Activated CD8-positive, alpha-beta memory T cell treated with anti-CD3 and anti-CD28 coated beads for 1 hour (primary cell): ENCODE measurements around the gene H2BK1.

Source experiments
- DNase-seq, 2 donors: peaks; one replicate each; pipeline ENCODE4 v3.0.0-alpha.2; 2020; ENCODE audit warnings: low read depth in 1 of 2; ENCODE audit errors: extremely low read depth in 1 of 2

The H2BK1 gene

DNA sequence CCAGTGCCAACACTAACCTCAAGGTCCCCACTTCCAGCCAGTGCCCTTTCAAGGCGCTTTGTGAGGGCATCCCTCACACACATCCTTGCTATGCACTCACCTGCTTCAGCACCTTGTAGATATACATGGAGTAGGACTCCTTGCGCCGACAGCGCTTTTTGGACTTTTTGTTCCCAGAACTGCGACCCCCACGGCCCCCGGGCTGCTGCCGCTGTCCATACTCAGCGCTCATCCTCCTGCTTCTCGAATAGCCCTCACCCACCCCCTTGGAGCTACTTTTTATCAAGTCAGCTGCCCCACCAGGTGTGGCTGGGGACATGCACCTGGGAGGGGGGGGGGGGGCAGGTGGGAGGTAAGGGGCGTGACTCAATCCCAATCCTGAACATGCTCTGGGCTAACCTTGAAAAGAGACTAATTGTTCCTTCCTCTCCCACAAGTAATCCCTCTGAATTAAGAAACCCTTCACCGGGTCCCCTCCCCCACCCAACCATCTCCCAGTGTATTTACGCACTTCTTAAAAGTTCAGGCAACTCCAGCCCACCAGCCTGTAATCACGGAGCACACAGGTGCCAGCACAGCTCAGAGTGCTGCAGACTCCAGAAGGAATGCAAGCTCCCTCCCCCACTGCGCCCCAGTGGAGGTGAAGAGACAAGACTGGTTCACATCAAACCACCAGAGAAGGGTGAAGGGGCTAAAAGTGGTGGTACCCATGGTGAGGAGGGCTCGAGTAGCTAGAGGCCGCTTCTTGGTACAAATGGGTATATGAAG, at the start of gene H2BK1:
Gene H2BK1, minus strand, starts transcription at position 402 of the 768 bp plus-strand sequence. Its CDS starts 170 bp downstream, at position 232.
- DNase-seq = no peak

DNA sequence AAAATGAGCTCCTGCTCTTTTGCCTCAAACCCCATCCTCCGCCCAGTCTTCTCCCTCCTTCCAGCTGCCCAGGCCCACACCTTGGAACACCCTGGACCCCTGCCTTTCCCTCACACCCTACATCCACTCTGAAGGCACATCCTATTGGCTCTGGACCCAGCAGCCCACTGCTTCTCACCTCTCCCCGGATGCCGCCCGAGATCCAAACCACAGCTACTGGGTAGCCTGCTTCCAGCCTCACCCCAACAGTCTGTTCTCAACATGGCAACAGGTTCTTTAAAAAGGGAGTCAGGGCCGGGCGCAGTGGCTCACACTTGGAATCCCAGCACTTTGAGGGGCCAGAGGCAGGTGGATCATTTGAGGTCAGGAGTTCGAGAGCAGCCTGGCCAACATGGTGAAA, 47.7 kb upstream of the H2BK1 start:
- DNase-seq = no peak

DNA sequence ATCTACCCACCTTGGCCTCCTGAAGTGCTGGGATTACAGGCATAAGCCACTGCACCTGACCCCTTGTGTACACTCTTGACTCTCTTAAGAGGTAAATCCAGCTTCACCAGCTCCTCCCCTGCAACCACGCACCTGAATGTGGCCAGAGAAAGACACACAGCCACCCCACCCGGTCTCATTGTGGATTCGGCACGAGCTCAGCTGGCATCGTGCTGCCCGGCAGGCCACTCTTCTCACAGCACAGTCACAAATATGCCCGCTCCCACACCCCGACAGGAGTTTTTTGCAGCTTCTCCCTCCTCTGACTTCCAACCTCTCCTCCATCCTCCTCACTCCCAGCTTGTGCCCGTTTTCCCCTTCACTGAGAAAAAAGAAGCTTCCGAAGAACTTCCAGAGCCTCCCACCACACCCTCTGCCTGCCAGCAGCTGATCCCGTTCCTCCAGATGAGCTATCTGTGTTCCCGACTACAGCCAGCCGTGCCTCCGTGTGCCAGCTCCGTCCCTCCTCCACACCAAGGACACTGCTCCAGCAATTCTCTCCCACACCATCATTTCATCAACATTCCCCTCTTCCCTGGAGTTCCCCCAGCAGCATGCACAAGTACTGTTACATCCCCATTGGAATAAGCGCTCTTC, 46.2 kb upstream of the H2BK1 start:
- no peak for DNase-seq

DNA sequence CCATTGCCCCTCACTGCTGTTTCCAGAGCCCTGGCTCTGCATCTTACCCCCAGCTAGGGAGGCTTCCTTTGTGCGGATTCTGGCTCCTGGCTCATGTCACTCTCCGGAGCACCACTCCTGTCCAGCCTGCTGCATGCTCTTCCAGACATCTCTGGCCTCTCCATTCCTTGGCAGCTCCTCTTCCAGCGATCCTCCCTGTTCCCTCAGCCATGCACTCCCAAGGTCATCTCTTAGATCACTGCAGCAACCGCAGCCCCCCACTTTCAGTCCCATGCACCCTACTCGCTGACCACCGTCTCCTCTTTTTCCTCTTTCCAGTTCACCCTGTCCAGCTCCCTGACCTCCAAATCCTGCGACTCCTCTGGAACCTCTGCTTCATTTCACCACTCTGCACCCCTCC, 45.1 kb upstream of the H2BK1 start:
- DNase-seq = no peak

DNA sequence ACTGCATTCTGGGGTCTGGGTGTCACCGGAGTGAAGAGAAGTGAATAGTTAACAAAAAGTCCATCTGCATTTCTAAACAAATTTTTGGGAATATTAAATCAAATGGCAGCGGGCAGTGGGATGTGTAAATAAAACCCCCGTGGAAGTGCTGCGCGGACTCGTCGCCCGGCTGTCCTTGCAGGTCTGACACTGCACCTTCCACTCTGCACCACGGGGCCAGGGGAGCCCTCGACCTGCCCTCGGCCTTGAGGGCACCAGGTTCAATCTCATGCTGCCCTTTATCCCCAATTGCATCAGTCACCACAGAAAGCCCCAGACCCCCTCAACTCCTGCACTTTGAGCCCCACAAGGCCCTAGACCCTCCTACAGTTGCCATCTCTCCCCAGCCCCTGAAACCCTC, 44.6 kb upstream of the H2BK1 start:
- DNase-seq = no peak

DNA sequence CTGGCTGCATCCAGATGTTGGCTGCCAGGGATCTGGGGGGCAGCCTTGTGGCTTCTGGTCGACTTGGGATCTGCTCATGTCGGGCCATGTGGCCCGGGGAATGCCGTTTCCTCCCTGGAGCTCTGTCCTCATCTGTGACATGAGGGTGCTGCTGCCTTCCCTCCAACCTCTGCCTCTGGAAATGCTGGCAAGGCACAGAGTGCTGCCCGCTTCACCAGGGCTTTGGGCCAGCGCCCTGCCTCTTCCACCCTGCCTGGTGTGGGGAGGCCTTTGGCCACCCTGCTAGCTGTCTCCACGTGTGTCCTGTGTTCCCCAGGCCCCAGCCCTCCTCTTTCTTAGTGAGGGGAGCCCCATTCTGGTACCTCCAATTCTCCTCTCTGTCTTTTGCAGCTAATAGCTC, 44.0 kb upstream of the H2BK1 start:
- no peak for DNase-seq

DNA sequence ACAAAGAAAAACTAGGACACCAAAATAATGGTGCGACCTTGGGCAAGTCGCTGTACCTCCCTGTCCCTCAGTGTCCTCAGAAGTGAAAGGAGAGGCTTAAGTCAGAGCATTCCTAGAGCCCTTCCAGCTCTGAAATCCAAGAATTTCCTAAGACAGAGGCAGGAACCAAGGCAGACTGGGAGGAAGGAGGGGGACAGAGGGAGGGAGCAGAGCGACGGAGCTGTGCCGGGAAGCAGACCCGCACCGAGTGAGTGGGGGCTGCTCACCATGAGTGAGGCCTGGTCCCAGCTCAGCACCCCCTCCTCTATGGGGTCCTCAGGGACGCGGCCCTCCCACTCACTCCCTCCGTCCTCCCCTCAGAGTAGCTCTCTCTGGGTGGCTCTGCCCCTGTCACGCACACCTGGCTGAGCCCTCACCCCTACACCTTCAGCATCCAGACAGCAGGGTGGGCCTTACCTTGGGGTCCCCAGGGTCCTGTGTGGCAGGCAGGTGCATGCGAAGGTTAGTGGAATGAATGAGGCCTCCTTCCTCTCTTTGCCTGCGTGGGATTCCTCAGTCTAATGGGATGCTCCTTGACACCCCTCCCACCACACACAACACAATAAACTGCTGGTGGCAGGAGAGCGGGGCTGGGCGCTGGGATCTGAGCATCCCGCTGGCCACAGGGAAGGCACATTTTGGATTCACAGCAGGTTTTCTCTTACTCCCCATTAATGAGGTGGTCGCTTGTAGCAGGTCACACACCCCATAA, 42.8 kb upstream of the H2BK1 start:
- no peak for DNase-seq

DNA sequence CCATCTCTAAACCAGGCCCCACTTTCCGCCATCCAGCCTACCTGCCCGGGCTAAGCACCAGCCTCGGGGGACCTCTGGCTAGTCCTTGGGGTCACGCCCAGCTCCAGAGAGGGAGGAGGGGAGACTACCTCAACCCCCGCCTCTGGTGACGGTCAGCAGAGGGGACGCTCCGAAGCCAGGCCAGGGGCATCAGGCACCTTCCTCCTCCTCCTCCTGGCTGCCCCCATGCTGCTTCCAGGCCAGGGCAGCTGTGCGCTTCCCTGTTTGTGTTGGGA, 42.2 kb upstream of the H2BK1 start:
- DNase-seq = no peak

DNA sequence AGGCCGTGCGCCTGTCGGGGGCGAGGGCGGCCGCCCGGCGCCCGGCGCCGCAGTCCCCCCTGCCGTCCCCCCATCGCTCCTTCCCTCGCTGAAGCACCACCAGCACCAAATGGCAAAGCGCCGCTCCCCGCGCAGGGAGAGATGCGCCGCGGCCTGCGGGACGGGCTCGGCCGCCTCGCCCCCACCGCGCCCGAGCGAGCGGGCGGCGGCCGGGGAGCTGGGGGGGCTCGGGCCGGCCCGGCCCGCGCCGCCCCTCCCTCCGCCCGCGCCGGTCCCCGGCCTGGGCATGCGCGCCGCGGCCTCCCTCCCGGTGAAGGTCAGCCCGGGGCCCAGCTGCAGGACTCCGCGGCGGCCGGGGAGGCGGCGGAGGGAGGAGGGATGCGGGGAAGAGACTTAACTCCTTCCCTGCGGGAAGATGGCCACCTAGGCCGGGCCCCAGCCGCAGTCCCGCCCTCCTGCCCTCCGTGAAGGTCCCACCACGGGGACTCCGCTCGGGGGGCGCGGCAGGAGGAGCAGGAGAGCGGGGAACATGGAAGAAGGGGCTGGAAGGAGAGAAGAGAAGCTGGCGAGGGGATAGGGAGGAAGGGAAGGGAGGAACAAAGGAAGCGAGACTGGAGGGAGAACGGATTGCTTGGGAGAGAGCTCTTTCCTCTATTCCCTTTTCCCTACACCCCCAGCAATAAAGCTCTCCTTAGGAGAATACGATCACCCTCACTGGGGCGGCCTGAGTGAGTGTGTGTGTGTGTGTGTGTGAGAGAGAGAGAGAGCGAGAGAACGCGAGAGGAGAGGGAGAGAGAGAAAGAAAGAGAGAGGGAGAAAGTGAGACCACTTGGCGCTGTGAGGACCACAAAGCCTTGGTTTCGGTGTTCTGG, 41.6 kb upstream of the H2BK1 start:
- no peak for DNase-seq

DNA sequence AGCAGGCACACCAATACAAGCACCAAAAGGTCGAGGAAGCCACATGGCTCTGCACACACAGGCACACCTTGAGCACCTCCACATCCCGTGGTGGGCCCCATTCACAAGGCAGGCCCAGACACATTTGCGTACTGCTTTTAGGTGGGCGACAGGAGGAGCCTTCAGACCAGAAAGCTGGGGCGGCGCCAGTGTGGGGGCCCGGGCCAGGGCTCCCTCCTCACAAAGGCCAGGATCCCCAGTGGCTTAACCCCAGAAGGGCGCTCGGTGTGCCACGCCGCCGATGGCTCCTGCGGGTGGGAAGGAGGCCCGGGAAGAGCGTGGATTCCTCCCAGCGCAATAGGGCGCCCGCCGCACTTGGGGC, 41.0 kb upstream of the H2BK1 start:
- no peak for DNase-seq

DNA sequence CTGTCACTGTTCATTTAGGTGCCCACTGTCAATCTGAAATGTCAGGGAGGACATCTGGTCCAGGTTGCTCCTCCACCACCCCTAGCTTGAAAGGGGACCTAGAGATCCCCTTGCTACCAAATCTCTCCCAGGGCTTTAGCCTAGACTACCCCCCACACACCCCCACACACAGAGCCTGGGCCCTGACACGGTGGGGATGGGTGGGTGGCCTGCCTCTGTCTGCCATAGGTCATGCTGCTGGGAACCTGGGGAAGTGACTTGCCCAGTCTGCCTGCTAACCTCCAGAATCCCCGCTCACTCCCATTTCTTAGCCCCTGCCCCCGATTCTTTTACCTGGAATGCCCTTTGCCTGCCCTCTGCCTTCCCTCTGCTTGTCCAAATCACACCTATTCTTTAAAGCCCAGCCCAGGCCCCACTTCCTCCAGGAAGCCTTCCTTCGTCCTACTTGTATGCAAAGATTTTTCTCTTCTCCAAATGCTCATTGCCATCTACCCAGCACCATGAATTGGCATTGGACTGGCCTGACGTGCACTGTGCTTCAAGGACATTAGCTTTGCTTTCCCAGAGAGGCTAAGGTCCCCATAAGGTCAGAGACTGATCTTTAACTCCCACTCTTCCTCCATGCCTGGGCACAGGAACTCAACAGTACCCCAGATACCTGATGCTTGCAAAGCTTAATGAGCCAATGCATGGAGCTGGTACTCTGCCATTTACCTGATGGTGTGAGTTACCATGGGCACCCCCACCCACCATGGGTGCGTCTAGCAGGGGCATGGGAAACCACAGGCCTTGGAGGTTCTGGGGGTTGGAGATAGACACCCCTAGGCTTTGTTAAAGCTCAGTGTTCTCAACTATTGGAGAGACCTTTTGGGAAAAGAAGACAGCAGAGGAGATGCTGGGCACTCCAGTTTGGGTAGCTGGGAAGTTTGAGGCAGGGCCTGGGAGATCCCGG, 40.2 kb upstream of the H2BK1 start:
- DNase-seq = no peak

DNA sequence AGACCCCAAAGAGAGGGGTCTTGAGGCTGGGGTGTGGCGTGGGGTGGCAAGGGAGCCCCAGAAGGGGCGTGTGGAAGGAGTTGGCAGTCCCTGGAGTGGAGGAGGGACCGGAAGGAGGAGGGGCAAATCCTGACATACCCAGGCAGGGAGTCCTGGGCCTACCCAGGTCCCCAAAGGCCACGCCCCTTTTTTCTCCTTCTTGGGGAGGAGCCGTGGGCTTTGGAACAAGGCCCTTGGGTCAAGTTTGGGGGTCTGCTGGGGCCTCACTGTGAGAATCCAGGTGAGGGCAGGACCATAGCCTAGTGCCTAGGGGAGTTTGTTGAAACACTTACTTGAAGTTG, 39.4 kb upstream of the H2BK1 start:
- DNase-seq = no peak

DNA sequence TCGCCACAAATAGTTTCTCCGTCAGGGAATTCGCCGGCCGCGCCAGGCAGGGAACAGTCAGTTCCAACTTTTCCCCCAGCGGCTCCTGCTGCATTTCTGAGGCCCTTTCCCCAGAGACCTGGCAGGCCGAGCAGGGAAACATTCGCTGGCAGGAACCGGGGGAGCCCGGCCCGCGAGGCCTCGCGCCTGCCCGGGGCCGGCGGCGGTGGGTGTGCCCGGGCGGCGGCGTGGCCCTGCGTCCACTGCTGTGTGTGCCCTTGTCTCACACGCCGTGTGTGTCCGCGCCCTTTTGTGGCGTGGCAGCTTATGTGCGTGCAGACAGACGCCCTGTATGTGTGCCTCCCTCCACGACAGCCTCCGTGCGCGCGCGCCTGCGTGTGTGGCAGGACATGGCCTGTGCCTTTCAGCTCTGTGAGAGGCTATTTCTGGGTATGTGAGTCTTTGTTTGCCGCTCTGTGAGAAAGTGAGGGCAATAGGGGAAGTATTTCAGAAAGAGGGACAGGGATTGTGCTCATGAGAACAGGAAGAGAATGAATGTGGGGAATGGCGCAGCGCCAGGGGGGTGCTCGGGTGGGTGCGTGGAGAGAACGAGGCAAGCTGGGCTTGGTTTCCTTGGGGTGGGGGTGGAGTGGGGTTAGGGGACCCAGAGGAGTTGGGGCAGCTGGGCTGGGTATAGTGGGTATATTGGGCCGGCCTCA, 38.9 kb upstream of the H2BK1 start:
- no peak for DNase-seq

DNA sequence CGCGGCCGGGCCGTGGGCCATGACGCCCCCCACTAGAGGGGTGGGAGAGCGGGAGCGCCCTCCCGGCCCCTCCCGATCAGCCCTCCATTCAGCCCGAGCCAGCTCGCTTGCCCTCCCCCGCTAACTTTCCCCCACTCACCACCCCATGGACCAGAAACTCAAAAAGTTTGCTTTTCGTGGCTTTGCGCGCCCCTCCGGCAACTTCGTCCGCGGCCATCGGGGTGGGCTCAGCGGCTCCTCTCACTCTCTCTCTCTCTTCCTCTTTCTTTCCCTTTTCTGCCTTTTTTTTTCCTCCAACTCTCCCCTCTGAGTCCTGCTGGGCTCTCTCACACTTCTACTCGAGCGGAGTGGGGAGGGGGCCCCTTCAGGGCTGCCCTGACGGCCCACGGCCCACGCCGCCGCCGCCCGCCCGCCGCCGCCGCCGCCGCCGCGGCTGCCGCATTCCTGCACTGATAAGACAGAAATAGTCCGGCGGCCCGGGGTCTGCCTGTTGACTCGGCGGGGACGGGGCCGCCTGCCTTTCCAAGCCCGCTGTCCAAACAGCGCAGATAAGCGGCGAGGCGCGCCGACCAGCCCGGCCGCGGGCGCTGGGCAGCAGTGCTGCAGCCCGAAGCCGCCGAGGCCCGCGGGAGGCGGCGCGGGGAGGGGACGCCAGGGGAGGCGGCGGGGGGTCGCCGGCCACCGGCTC, 38.2 kb upstream of the H2BK1 start, which contains the start of gene SMARCD3:
Gene SMARCD3, minus strand, starts transcription at position 349 of the 688 bp plus-strand sequence. Its CDS starts 132 bp downstream, at position 217.
- DNase-seq = no peak

DNA sequence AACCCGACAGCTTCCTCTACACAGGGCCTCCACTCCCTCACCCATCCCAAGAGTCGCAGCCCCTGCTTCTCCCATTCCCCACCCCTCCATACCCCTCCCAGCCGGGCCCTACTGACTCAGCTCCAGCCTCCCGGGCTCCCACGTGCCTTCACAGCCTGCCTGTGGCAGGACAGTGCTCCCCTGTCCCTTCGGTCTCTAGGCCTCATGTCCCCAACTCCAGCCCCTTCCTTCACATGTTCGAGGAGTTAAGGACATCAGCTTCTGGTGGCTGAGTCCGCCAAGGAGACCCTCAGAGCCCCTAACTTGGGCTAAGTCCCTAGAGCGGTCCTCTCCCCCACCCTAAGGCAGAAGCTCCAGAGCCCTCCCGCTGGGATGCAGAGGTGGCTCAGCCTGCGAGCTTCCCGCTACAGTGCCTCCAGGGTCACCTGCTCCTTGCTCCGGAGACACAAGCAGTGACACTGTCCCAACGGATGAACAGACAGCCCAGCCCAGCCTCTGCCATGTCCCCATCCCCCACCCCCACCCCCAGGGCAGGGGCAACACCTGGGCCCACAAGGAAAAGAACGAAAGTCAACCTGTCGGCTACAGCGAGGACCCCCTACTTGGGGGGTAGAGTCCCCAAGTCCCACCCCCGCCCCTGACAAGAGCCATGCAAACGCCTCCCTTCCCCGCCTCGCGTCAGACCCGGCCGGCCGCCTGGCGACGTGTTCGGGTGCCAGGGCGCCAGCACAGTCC, 37.5 kb upstream of the H2BK1 start:
- no peak for DNase-seq

DNA sequence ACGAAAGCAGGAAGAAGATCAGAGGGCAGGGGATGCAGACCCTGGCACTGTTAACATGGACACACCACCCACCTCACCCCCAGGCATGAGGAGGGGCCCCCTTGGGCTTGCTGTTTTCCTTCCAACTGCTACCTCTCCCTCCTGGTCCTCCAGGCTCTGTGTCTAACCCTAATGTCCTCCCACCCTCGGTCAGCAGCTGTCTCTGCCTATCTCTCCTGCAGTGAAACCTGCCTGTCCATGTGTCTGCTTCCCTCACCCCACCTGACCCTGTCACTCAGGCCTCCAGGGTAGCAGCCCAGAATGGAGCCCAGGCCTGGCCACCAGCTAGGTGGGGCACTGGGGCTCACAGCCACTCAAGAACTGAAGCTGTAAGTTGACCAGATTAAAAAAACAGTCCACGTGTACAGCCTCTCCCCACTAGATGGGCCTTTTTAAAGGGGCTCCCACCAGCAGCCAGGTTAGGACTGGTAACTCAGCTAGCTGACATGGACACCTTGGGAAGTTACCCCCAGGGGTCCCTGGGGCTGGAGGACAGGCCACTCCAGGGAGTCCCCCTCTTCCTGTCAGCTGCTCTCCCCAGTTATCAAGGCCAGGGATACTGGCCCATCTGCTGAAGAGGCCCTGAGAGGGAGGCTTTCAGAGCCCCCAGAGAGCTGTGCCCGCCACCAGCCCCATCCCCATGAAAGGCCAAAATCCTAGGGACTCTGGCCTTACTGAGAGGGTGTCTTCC, 36.7 kb upstream of the H2BK1 start:
- no peak for DNase-seq

DNA sequence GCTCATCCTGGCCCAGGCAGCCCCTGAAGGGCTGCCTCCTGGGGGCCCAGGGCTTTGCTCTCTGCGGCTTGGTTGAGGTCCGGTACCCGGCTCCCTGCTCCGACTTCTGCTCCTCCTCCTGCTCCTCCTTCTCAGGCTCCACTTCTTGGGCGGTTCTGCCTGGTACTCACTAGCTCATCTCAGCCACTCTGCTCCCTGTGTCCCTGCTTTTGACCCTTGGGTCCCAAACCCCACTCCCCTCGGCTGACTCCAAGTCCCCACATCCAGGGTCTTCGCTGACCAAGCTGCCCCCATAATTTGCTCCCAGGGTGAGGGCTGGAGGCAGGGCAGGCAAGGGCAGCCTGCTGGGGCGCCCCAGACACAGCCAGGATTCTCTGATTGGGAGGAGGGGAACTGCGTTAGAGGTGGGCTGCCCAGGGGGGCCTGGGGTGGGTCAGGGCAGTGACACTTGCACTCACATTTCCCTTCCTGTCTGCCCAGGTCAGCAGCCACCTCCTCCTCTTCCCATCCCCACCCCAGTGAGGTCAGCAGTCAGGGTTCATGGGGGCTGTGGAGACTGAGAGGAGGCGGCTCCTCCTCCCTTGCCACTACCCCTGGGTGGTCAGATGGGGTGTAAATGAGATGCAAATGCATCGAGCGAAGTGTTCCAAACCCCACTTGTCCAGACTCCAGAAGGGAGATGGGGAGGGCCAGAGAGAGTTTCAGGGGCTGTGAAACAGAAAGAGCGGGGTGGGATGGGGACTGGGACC, 36.0 kb upstream of the H2BK1 start:
- no peak for DNase-seq
